Psoas muscle (tissue), 8 donors: ENCODE results near the gene CDC42BPA. TPM values are rescaled to one million over a fixed set of nuclear protein-coding genes. Genes with fewer than 3 reads are reported as not detected.
A peak's percentile ranks its signal among the peaks of the same experiment; 100 is the strongest.

ENCODE experiments used
- ATAC-seq, 4 donors: fragments of 200-7000 bp; cut with Tn5 transposase; one replicate each; pipeline ENCODE4 v1.9.1; 2020; ENCODE audit warnings: moderate library complexity in 3 of 4, mild to moderate bottlenecking in 2 of 4
- DNase-seq, 2 donors: peaks; one replicate each; pipeline ENCODE4 v3.0.0-alpha.2; 2020
- H3K27ac ChIP-seq: fragments of 200-600 bp; one replicate; pipeline ENCODE4 v1.8.0; 2022
- H3K27me3 ChIP-seq, 3 donors: fragments of 200-600 bp in 1 of 3; one replicate each; pipeline versions ENCODE4 v1.6.1 to v1.8.0; 2013 to 2022; ENCODE audit warnings: low read length in 2 of 3, mild to moderate bottlenecking in 2 of 3, moderate library complexity in 1 of 3; ENCODE audit not compliant: insufficient read depth in 3 of 3
- H3K36me3 ChIP-seq, 2 donors: fragments of 200-600 bp in 1 of 2; one replicate each; pipeline versions ENCODE4 v1.6.1 to v1.8.0; 2013 to 2022; ENCODE audit warnings: low read depth in 1 of 2, mild to moderate bottlenecking in 1 of 2, moderate library complexity in 1 of 2; ENCODE audit not compliant: insufficient read depth in 1 of 2
- H3K4me1 ChIP-seq: fragments of 200-600 bp; one replicate; pipeline ENCODE4 v1.8.0; 2022
- H3K4me3 ChIP-seq: fragments of 200-600 bp; one replicate; pipeline ENCODE4 v1.8.0; 2022; ENCODE audit warnings: mild to moderate bottlenecking
- H3K9me3 ChIP-seq: fragments of 200-600 bp; one replicate; pipeline ENCODE4 v1.8.0; 2022
- WGBS, 3 donors: extraction: QIAGEN DNeasy Blood & Tissue Kit; methylation state at CpG; one replicate each; pipeline versions ENCODE4 v1.1.6 to v1.1.7; 2013; 5-methylcytosine and 5-hydroxymethylcytosine counted together
- intact Hi-C, 2 donors: fragments of 100-400 bp; cut with DNase I; formaldehyde crosslinking; loops; one replicate each; pipeline versions ENCODE4 v1.11.0 to v1.14.2; 2022
- polyA plus RNA-seq, 3 donors: library from polyadenylated mRNA; stranded (reverse); fragments of 200-250 nt; gene quantifications; one replicate each; pipeline ENCODE4 v1.2.3, GENCODE V29; 2013
- total RNA-seq, 4 donors: library from RNA; stranded (reverse); fragmentation: NEBNext Ultra II Directional in 2 of 4; extraction: Animal tissue kit (Norgen Biotek cat#: 25700) in 2 of 4; gene quantifications; one replicate each; pipeline versions ENCODE4 v1.2.1 to v1.2.4, GENCODE V29; 2021 to 2023
- TF ChIP-seq, protein P1 (sequence below): fragments of 200-600 bp; IDR thresholded peaks from one replicate; pipeline ENCODE4 v1.8.0; 2022; ENCODE audit warnings: antibody characterized with exemption
- donor health status: healthy with polysubstance abuse.
- donor health status: DM: no; HTN: no; CAD: no; lungs with moderate emphysema.
- donor health status: Bipolar disorder and iron deficiency.
- donor health status: healthy.
- donor health status: DM: yes; HTN: yes; CAD: no.
- donor health status: DM: no; HTN: no; CAD: no.
- donor health status: DM: no; HTN: no; CAD: no.
- donor health status: DM: yes; HTN: yes; CAD: no.

Gene CDC42BPA
- total and polyA plus RNA-seq, 7 donors, result 5.3 to 23.0 (median 15.7) TPM

DNA sequence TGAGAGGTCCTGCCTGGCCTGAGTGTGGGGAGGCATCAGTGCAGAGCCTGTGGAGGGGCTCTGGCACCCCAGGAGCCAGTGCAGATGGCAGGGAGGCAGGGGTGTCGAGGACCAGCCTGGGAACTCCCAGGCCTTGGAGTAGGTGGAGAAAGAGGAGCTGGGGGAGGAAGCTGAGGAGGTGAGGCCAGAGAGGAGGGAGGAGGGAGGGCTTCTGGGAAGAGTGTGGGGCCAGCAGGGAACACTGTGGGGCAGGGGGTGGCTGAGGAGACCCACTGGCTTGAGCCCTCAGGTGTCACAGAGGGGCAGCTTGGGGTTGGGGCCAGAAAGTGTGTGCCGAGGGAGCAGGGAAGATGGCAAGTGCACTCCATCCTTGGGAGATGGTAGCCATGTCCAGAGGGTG is 374.4 kb downstream of the CDC42BPA start:
- TF ChIP-seq, protein P1, sequence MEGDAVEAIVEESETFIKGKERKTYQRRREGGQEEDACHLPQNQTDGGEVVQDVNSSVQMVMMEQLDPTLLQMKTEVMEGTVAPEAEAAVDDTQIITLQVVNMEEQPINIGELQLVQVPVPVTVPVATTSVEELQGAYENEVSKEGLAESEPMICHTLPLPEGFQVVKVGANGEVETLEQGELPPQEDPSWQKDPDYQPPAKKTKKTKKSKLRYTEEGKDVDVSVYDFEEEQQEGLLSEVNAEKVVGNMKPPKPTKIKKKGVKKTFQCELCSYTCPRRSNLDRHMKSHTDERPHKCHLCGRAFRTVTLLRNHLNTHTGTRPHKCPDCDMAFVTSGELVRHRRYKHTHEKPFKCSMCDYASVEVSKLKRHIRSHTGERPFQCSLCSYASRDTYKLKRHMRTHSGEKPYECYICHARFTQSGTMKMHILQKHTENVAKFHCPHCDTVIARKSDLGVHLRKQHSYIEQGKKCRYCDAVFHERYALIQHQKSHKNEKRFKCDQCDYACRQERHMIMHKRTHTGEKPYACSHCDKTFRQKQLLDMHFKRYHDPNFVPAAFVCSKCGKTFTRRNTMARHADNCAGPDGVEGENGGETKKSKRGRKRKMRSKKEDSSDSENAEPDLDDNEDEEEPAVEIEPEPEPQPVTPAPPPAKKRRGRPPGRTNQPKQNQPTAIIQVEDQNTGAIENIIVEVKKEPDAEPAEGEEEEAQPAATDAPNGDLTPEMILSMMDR, result no peak
- WGBS, 3 donors, result 21 to 50% (median 30%) methylated on average over 2 of the region's 2 CpGs
- no peaks in the 10 kb centered on the region for H3K9me3 ChIP-seq
- DNase-seq, result no peak
- peaks cover 49% of the 10 kb centered on the region for H3K4me1 ChIP-seq
- H3K4me3 ChIP-seq, result peak overlapping the region; percentile 79
- H3K27me3 ChIP-seq, result no peaks in the 10 kb centered on the region
- peak overlapping the region; percentile 97 for H3K27ac ChIP-seq
- intact Hi-C loops, result loop anchor here (2.0 to 5.0 kb wide), 3 partner anchors 23 to 38 kb away; no protein-coding TSS in a partner anchor
- no peak for ATAC-seq
- H3K36me3 ChIP-seq, result peaks cover 0 to 6% of the 10 kb centered on the region in 2 donors

DNA sequence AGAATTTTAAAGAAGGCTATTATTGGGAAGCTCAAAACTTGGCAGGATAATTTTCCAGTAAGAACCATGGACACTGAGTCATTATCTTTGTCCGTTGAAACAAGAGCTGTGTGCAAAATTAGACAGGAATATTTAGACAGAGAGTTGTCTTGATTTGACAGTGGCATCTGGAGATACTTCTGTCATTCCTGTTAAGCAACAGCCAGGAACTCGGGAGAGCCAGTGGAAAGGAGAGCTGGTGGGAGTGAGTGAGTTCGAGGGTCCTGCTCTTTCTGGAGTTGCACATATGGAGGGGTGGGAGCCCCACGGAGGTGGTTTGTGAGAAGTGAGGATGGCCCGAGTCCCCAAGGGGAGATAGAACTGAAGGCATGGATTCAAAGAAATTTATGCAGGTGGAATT is 375.1 kb downstream of the CDC42BPA start:
- Histone ChIP-seq H3K36me3 (no peaks in the 10 kb centered on the region), H3K9me3 (no peaks in the 10 kb centered on the region), H3K27me3 (no peaks in the 10 kb centered on the region), H3K27ac (peak overlapping the region; percentile 97), H3K4me1 (peaks cover 56% of the 10 kb centered on the region), H3K4me3 (peak overlapping the region; percentile 79)
- WGBS, 3 donors, result 17 to 33% (median 21%) methylated on average over 5 of the region's 5 CpGs
- peak; percentile 9 to 43 (median 28) for ATAC-seq
- TF ChIP-seq, protein P1, result no peak
- no peak for DNase-seq
- intact Hi-C loops, result loop anchor here (2.0 to 5.0 kb wide), 2 partner anchors 30 to 39 kb away; no protein-coding TSS in a partner anchor

DNA sequence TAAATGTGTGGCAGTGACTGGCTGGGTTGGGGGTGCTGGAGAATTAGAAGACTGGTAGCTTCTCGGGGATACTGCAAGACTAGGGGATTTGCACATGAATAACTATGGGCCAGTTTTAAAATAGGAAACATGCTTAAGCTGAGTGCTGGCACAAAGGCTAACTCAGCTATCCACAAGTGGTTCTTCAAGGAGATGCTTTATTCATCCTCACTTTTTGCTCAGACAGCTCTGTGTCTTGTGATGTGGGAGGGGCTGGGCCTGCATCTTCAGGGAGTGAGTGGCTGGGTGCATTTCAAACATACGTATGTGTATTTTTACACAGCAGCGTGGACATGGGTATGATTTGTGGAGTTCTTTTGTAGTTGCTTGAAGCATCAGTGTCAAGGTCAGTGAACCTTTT is 375.9 kb downstream of the CDC42BPA start:
- ATAC-seq, result peak in 2 of 4 donors; percentile 9 to 11
- Histone ChIP-seq H3K9me3 (no peaks in the 10 kb centered on the region), H3K4me1 (peaks cover 54% of the 10 kb centered on the region), H3K36me3 (no peaks in the 10 kb centered on the region), H3K27ac (peak overlapping the region; percentile 97), H3K4me3 (peak overlapping the region; percentile 79), H3K27me3 (no peaks in the 10 kb centered on the region)
- intact Hi-C loops, result loop anchor here (2.0 to 5.0 kb wide), 2 partner anchors 30 to 40 kb away; no protein-coding TSS in a partner anchor
- DNase-seq, result no peak
- TF ChIP-seq, protein P1, result no peak
- 24 to 40% (median 35%) methylated on average over 3 of the region's 3 CpGs for WGBS, 3 donors

DNA sequence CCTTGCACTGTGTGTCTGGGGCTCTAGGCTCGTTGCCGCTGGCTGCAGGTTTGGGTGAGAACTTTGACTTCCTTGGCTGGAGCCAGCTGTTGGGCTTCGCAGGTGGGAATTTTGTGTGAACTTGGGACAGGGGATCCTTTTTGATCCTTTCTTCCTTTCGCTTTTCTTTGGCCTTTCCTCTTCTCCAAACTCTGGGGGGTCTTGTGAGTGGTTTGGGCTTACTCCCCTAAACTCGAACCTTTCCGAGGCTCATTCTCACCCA is 377.6 kb downstream of the CDC42BPA start:
- H3K4me1 ChIP-seq, result peaks cover 38% of the 10 kb centered on the region
- TF ChIP-seq, protein P1, result no peak
- ATAC-seq, result no peak
- no peaks in the 10 kb centered on the region for H3K9me3 ChIP-seq
- peak overlapping the region; percentile 97 for H3K27ac ChIP-seq
- no peaks in the 10 kb centered on the region for H3K36me3 ChIP-seq
- intact Hi-C loops, result loop anchor here in 1 of 2 donors (5.0 kb wide), 1 partner anchor 42 kb away; no protein-coding TSS in a partner anchor
- DNase-seq, result no peak
- peak overlapping the region; percentile 79 for H3K4me3 ChIP-seq
- WGBS, 3 donors, result 12 to 29% (median 14%) methylated on average over 6 of the region's 6 CpGs
- H3K27me3 ChIP-seq, result no peaks in the 10 kb centered on the region
